Smooth muscle cell (in vitro differentiated cells): ENCODE results near the gene NUP153. TPM values are rescaled to one million over a fixed set of nuclear protein-coding genes. Genes with fewer than 3 reads are reported as not detected.
"Not testable (repeated sequence)": the region's sequence is repeated elsewhere in the genome, so short reads cannot be mapped to it uniquely, and the experiment has no call there.

Experiments
- DNase-seq: peaks from one replicate; lab custom pipeline; 2025; ENCODE audit not compliant: unreplicated experiment; lab: John Stamatoyannopoulos, UW
- H2AFZ ChIP-seq: fragments of 200-600 bp; sonication (generic); 2 replicates; pipeline ENCODE4 v1.6.0; 2016; ENCODE audit warnings: antibody characterized with exemption, low read depth, mild to moderate bottlenecking
- H3F3A ChIP-seq: fragments of 200-600 bp; sonication (generic); 2 replicates; pipeline ENCODE4 v1.6.0; 2017; ENCODE audit warnings: antibody characterized with exemption, low read depth
- H3K27ac ChIP-seq: fragments of 200-600 bp; sonication (generic); 2 replicates; pipeline ENCODE4 v1.5.1; 2016; ENCODE audit warnings: low read depth, mild to moderate bottlenecking
- H3K27me3 ChIP-seq: fragments of 200-600 bp; sonication (generic); 2 replicates; pipeline ENCODE4 v1.6.1; 2016; ENCODE audit warnings: low read depth, mild to moderate bottlenecking
- H3K36me3 ChIP-seq: fragments of 200-600 bp; sonication (generic); 2 replicates; pipeline ENCODE4 v1.5.1; 2016; ENCODE audit warnings: low read depth
- H3K4me1 ChIP-seq: fragments of 200-600 bp; sonication (generic); 2 replicates; pipeline ENCODE4 v1.5.1; 2016; ENCODE audit warnings: low read depth
- H3K4me2 ChIP-seq: fragments of 200-600 bp; sonication (generic); 2 replicates; pipeline ENCODE4 v1.6.0; 2016; ENCODE audit warnings: mild to moderate bottlenecking
- H3K4me3 ChIP-seq: fragments of 200-600 bp; sonication (generic); 2 replicates; pipeline ENCODE4 v1.5.1; 2016; ENCODE audit warnings: mild to moderate bottlenecking
- H3K79me2 ChIP-seq: fragments of 200-600 bp; sonication (generic); 2 replicates; pipeline ENCODE4 v1.6.0; 2016; ENCODE audit warnings: low read depth, mild to moderate bottlenecking
- H3K9ac ChIP-seq: fragments of 200-600 bp; sonication (generic); 2 replicates; pipeline ENCODE4 v1.6.0; 2016; ENCODE audit warnings: low read depth
- H3K9me3 ChIP-seq: fragments of 200-600 bp; sonication (generic); replicated peaks from 2 replicates; pipeline ENCODE4 v1.5.1; 2016; ENCODE audit warnings: low read depth
- H4K20me1 ChIP-seq: fragments of 200-600 bp; sonication (generic); 2 replicates; pipeline ENCODE4 v1.6.0; 2016; ENCODE audit warnings: low read depth
- WGBS: methylation state at CpG from one replicate; pipeline ENCODE4 v1.1.7; 2016; ENCODE audit warnings: low lambda C conversion rate; 5-methylcytosine and 5-hydroxymethylcytosine counted together
- polyA plus RNA-seq: library from polyadenylated mRNA; unstranded; fragments of >200 nt; fragmentation: Nextera tagmentation; extraction: Ambion mirVana; gene quantifications from 2 replicates; pipeline ENCODE4 v1.2.1, GENCODE V29; 2016
- total RNA-seq: library from RNA; depleted of rRNA; stranded (reverse); fragments of >200 nt; gene quantifications from 2 replicates; pipeline ENCODE4 v1.2.3, GENCODE V29; 2014
- TF ChIP-seq, protein P1 (sequence below): fragments of 200-600 bp; sonication (generic); IDR thresholded peaks from 2 replicates; pipeline ENCODE4 v1.5.1; 2017; ENCODE audit warnings: borderline replicate concordance, mild to moderate bottlenecking, antibody characterized with exemption; ENCODE audit not compliant: insufficient read depth, poor library complexity, severe bottlenecking

The NUP153 gene
- total and polyA plus RNA-seq, 2 experiments from 2014 or later, result 9.7 to 39.4 TPM

DNA sequence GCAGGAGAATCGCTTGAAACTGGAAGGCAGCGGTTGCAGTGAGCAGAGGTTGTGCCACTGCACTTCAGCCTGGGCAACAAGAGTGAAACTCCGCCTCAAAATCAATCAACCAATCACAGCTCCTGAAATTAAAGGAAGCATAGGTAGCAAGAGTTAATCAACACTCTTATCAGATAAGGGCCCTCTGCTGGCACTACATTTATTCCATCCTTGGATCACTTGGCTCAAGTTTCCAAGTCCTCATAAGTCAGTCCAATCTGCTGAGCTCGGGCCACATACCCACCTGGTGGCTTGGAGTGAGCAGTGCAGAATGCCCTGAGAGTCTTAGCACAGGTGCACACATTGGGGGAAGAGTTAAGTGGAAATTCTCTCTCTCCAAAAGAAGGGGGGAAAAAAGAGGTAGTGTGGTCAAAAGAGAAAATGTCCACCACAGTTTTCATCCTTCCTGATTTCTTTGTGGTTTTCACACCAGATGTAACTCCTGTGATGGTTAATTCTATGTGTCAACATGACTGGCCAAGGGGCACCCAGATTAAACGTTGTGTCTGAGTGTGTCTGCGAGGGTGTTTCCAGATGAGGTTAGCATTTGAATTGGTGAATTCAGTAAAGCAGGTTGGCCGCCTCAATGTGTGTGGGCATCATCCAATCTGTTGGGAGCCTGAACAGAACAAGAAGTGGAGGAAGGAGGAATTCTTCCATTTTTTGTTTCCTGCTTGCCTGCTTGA lies 120.8 kb downstream of the NUP153 start:
- WGBS, result 90% methylated on average over 7 of the region's 7 CpGs
- Histone ChIP-seq H2AFZ (no peak overlapping the region), H3K4me3 (no peak overlapping the region), H3K79me2 (no peaks in the 10 kb centered on the region), H3K9me3 (no peaks in the 10 kb centered on the region), H3K4me1 (no peaks in the 10 kb centered on the region), H4K20me1 (no peaks in the 10 kb centered on the region), H3K27ac (no peak overlapping the region), H3K36me3 (no peaks in the 10 kb centered on the region), H3K9ac (no peak overlapping the region), H3F3A (peaks cover 3% of the 10 kb centered on the region), H3K4me2 (no peak overlapping the region), H3K27me3 (no peaks in the 10 kb centered on the region)
- no peak for DNase-seq
- TF ChIP-seq, protein P1, sequence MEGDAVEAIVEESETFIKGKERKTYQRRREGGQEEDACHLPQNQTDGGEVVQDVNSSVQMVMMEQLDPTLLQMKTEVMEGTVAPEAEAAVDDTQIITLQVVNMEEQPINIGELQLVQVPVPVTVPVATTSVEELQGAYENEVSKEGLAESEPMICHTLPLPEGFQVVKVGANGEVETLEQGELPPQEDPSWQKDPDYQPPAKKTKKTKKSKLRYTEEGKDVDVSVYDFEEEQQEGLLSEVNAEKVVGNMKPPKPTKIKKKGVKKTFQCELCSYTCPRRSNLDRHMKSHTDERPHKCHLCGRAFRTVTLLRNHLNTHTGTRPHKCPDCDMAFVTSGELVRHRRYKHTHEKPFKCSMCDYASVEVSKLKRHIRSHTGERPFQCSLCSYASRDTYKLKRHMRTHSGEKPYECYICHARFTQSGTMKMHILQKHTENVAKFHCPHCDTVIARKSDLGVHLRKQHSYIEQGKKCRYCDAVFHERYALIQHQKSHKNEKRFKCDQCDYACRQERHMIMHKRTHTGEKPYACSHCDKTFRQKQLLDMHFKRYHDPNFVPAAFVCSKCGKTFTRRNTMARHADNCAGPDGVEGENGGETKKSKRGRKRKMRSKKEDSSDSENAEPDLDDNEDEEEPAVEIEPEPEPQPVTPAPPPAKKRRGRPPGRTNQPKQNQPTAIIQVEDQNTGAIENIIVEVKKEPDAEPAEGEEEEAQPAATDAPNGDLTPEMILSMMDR, result no peak

DNA sequence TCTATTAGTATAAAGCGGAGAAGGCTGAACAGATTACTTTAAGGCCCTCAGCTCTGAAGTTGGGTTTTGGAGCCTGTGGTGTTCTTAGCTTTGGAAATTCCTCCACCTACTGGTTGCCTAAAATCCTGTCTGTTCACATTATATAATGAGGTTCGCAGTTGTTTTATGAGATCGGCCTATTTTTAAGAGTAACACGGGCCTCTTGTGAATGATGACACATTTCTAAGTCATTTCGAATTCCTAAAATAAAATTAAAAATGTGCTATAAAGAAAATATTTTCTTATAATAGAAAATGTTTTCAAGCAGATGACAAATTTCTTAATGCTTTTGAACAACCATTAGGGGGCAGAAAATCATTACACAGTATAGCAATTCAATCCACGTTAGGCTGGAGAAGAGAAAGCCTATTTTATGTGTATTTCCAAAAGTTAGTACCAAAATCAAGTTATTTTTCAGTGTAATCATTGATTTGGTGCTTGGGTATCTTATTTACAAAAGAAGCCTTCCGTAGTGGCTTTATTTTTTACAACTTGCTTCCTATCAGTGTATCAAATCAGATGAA lies 122.4 kb downstream of the NUP153 start:
- Histone ChIP-seq H3K9ac (peak overlapping the region; percentile 13), H2AFZ (peak overlapping the region; percentile 29)
- DNase-seq, result no peak

DNA sequence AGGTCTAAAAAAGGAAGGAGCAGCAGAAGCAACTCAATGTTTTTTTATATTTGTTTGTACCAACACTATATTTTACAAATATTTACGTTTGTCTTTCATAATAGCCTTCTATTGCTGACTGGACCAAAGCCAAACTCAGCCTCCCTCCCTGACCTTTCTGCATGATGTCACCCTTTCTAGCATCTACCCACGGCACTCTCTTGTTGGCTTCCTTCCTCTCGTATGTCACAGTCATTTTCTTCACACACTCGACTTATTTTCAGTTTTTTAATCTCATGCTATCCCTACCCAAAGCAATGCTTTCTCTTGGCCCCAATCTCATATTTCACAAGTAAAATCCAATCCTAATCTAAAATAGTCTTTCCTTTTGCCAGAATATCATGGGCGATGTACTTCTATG lies 122.9 kb downstream of the NUP153 start:
- peak overlapping the region; percentile 48 for H3K4me3 ChIP-seq
- DNase-seq, result no peak

More for the DNA sequence above, 122.4 kb downstream of the NUP153 start:
- 18% methylated on average over 7 of the region's 7 CpGs for WGBS
- peak overlapping the region; percentile 81 for H3K4me2 ChIP-seq
- no peaks in the 10 kb centered on the region for H4K20me1 ChIP-seq
- TF ChIP-seq, protein P1, result peak; percentile 82
- H3K79me2 ChIP-seq, result no peaks in the 10 kb centered on the region
- H3K9me3 ChIP-seq, result no peaks in the 10 kb centered on the region
- no peaks in the 10 kb centered on the region for H3K27me3 ChIP-seq
- H3K4me1 ChIP-seq, result no peaks in the 10 kb centered on the region
- H3K27ac ChIP-seq, result peak overlapping the region; percentile 28
- no peaks in the 10 kb centered on the region for H3K36me3 ChIP-seq
- H3F3A ChIP-seq, result peaks cover 3% of the 10 kb centered on the region
- peak overlapping the region; percentile 48 for H3K4me3 ChIP-seq

DNA sequence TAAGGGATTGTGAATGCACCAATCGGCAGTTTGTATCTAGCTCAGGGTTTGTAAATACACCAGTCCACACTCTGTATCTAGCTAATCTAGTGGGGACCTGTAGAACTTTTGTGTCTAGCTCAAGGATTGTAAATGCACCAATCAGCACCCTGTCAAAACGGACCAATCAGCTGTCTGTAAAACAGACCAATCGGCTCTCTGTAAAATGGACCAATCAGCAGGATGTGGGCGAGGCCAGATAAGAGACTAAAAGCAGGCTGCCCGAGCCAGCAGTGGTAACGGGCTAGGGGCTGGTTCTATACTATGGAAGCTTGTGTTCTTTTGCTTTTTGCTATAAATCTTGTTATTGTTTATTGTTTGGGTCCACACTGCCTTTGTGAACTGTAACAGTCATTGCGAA lies 125.4 kb downstream of the NUP153 start:
- H3K4me2 ChIP-seq, H3K4me3 ChIP-seq, H3K27ac ChIP-seq, H3F3A ChIP-seq, H2AFZ ChIP-seq, H3K4me1 ChIP-seq, DNase-seq, H3K9ac ChIP-seq, H3K27me3 ChIP-seq, H3K36me3 ChIP-seq, H3K79me2 ChIP-seq, H3K9me3 ChIP-seq, H4K20me1 ChIP-seq: not testable (repeated sequence)
- WGBS, result 95% methylated on average over 7 of the region's 7 CpGs

More for the DNA sequence above, 122.9 kb downstream of the NUP153 start:
- peak overlapping the region; percentile 29 for H2AFZ ChIP-seq
- H4K20me1 ChIP-seq, result no peaks in the 10 kb centered on the region
- 39% methylated on average over 5 of the region's 5 CpGs for WGBS
- no peaks in the 10 kb centered on the region for H3K79me2 ChIP-seq
- no peaks in the 10 kb centered on the region for H3K9me3 ChIP-seq
- no peaks in the 10 kb centered on the region for H3K36me3 ChIP-seq
- peak overlapping the region; percentile 81 for H3K4me2 ChIP-seq
- TF ChIP-seq, protein P1, result no peak
- peak overlapping the region; percentile 13 for H3K9ac ChIP-seq
- peak overlapping the region; percentile 28 for H3K27ac ChIP-seq
- no peaks in the 10 kb centered on the region for H3K4me1 ChIP-seq
- H3F3A ChIP-seq, result peaks cover 3% of the 10 kb centered on the region
- H3K27me3 ChIP-seq, result no peaks in the 10 kb centered on the region
